Activated CD8-positive, alpha-beta T cell treated with anti-CD3 and anti-CD28 coated beads for 36 hours (primary cell): ENCODE results near the gene NPAT. TPM values are rescaled to one million over a fixed set of nuclear protein-coding genes. Genes with fewer than 3 reads are reported as not detected.
"Not testable (repeated sequence)": the region's sequence is repeated elsewhere in the genome, so short reads cannot be mapped to it uniquely, and the experiment has no call there.

Source experiments
- ATAC-seq: fragments of 200-7000 bp; cut with Tn5 transposase; one replicate; pipeline ENCODE4 v1.10.0; 2021; ENCODE audit warnings: mild to moderate bottlenecking, moderate library complexity
- CTCF ChIA-PET: fragments of 350-600 bp; sonication (Branson Sonifier 250); formaldehyde crosslinking; loops from one replicate; lab custom pipeline; 2021; ENCODE audit warnings: antibody characterized with exemption; lab: Charles Lee
- POLR2A ChIA-PET: fragments of 350-600 bp; sonication (Branson Sonifier 250); formaldehyde crosslinking; loops from one replicate; lab custom pipeline; 2021; ENCODE audit warnings: antibody characterized with exemption; lab: Charles Lee
- DNase-seq: peaks from one replicate; pipeline ENCODE4 v3.0.0-alpha.2; 2020
- H3K27ac Mint-ChIP-seq: one replicate; pipeline ENCODE4 v1.8.0; 2021; ENCODE audit warnings: mild to moderate bottlenecking, mixed read lengths
- H3K27me3 Mint-ChIP-seq: one replicate; pipeline ENCODE4 v1.8.0; 2021; ENCODE audit warnings: mixed read lengths
- H3K36me3 Mint-ChIP-seq: one replicate; pipeline ENCODE4 v1.8.0; 2021; ENCODE audit warnings: low read depth, mixed read lengths
- H3K4me1 Mint-ChIP-seq: one replicate; pipeline ENCODE4 v1.8.0; 2021; ENCODE audit warnings: low read depth, mixed read lengths
- H3K4me3 Mint-ChIP-seq: one replicate; pipeline ENCODE4 v1.8.0; 2021; ENCODE audit warnings: mild to moderate bottlenecking, moderate library complexity, mixed read lengths
- H3K9me3 Mint-ChIP-seq: one replicate; pipeline ENCODE4 v1.8.0; 2021; ENCODE audit warnings: mixed read lengths
- intact Hi-C: fragments of 100-400 bp; cut with micrococcal nuclease; formaldehyde crosslinking; loops from one replicate; pipeline ENCODE4 v1.10.0; 2022
- total RNA-seq, 2 experiments: library from RNA; stranded (reverse); gene quantifications; one replicate each; pipeline ENCODE4 v1.2.3, GENCODE V29; 2021
- TF ChIP-seq, protein P1 (sequence below): fragments of 200-600 bp; IDR thresholded peaks from one replicate; pipeline ENCODE4 v1.8.0; 2022; ENCODE audit warnings: antibody characterized with exemption, mild to moderate bottlenecking

NPAT gene
- total RNA-seq, 2 experiments from 2014 or later: 32.1 to 37.1 TPM

GRCh38 chr11:108167624-108168023, 54.8 kb downstream of the NPAT start:
- H3K4me3 Mint-ChIP-seq: no peak overlapping the region
- peak overlapping the region; percentile 82 for H3K27ac Mint-ChIP-seq
- peak; percentile 50 for ATAC-seq
- ChIA-PET CTCF (no interaction called here), POLR2A (no interaction called here)
- peaks cover 42% of the 10 kb centered on the region for H3K4me1 Mint-ChIP-seq
- intact Hi-C loops: no loop called here
- no peak for DNase-seq
- peaks cover 50% of the 10 kb centered on the region for H3K36me3 Mint-ChIP-seq
- H3K9me3 Mint-ChIP-seq: no peaks in the 10 kb centered on the region
- TF ChIP-seq, protein P1, sequence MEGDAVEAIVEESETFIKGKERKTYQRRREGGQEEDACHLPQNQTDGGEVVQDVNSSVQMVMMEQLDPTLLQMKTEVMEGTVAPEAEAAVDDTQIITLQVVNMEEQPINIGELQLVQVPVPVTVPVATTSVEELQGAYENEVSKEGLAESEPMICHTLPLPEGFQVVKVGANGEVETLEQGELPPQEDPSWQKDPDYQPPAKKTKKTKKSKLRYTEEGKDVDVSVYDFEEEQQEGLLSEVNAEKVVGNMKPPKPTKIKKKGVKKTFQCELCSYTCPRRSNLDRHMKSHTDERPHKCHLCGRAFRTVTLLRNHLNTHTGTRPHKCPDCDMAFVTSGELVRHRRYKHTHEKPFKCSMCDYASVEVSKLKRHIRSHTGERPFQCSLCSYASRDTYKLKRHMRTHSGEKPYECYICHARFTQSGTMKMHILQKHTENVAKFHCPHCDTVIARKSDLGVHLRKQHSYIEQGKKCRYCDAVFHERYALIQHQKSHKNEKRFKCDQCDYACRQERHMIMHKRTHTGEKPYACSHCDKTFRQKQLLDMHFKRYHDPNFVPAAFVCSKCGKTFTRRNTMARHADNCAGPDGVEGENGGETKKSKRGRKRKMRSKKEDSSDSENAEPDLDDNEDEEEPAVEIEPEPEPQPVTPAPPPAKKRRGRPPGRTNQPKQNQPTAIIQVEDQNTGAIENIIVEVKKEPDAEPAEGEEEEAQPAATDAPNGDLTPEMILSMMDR: no peak
- no peaks in the 10 kb centered on the region for H3K27me3 Mint-ChIP-seq

DNA sequence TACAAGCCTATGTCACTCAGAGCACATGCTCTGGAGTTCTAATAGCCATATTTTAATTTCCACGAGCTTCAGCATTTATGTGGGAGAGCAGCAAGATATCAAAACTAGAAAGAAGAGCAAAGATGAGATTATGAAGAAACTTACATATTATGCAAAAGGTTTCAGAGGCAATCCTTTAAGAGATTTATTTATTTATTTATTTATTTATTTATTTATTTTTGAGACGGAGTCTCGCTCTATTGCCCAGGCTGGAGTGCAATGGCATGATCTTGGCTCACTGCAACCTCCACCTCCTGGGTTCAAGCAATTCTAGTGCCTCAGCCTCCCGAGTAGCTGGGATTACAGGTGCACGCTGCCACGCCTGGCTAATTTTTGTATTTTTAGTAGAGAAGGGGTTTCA, 59.6 kb downstream of the NPAT start:
- H3K9me3 Mint-ChIP-seq, ATAC-seq, DNase-seq, POLR2A ChIA-PET, intact Hi-C loops, H3K4me3 Mint-ChIP-seq, CTCF ChIA-PET, H3K27ac Mint-ChIP-seq, H3K27me3 Mint-ChIP-seq: not testable (repeated sequence)
- Mint-ChIP-seq H3K4me1 (peaks cover 18% of the 10 kb centered on the region), H3K36me3 (peaks cover 40% of the 10 kb centered on the region)

DNA sequence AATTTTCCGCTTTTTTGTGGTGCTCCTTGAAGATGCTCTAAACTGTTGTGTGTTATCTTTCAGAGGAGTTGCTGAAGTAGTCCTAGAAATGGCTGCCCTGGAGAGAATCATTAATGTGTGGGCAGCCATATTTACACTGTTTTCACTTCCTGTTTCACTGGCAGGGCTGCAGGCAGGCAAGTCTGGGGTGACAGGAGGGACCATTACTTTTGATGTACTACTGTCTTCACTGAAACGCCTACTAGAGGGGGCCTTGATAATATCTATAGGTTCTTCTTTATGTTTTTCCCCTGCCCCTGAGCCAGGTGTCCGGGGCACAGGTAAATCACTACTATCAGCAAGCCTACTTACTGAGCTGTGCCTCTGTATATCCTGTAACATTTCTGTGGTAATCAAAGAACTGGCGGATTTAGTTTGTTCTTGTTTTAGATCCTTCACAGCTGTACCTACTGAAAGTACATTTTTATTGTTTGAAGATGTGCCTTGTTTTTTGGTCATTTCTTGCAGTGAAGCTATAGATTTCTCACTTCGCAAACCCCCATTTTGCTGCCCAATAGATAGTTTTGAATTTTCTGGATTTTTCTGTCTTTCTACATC, 61.4 kb downstream of the NPAT start:
- no peaks in the 10 kb centered on the region for H3K9me3 Mint-ChIP-seq
- ATAC-seq: peak; percentile 72
- CTCF ChIA-PET: interaction anchor here (0.7 to 1.1 kb wide), 2 partner anchors 12 to 26 kb away, joined by 3 read pairs; no protein-coding TSS in a partner anchor
- H3K27ac Mint-ChIP-seq: peak overlapping the region; percentile 73
- peaks cover 32% of the 10 kb centered on the region for H3K36me3 Mint-ChIP-seq
- peak; percentile 22 for DNase-seq
- POLR2A ChIA-PET: interaction anchor here (1.1 kb wide), 1 partner anchor 60 kb away, joined by 3 read pairs; no protein-coding TSS in a partner anchor
- H3K27me3 Mint-ChIP-seq: no peaks in the 10 kb centered on the region
- peaks cover 16% of the 10 kb centered on the region for H3K4me1 Mint-ChIP-seq
- H3K4me3 Mint-ChIP-seq: no peak overlapping the region
- intact Hi-C loops: no loop called here
- TF ChIP-seq, protein P1: no peak

GRCh38 chr11:108154591-108154990, 67.8 kb downstream of the NPAT start:
- Mint-ChIP-seq H3K36me3 (peaks cover 46% of the 10 kb centered on the region), H3K4me3 (no peak overlapping the region), H3K9me3 (no peaks in the 10 kb centered on the region), H3K27ac (no peak overlapping the region), H3K4me1 (peaks cover 2% of the 10 kb centered on the region), H3K27me3 (no peaks in the 10 kb centered on the region)
- ChIA-PET POLR2A (interaction anchor here (0.6 to 1.3 kb wide), 3 partner anchors 9 to 96 kb away, joined by 3 to 4 read pairs (median 3); no protein-coding TSS in a partner anchor), CTCF (no interaction called here)
- intact Hi-C loops: no loop called here
- ATAC-seq: no peak
- TF ChIP-seq, protein P1: no peak
- DNase-seq: no peak

GRCh38 chr11:108148556-108148955, 73.9 kb downstream of the NPAT start:
- CTCF ChIA-PET: interaction anchor here (0.7 kb wide), 2 partner anchors 140 to 324 kb away, joined by 3 read pairs; partner anchors contain the start of gene CUL5

More at GRCh38 chr11:108148556-108148955, 73.9 kb downstream of the NPAT start:
- TF ChIP-seq, protein P1: no peak
- Mint-ChIP-seq H3K36me3 (peaks cover 66% of the 10 kb centered on the region), H3K4me3 (no peak overlapping the region), H3K4me1 (peaks cover 14% of the 10 kb centered on the region), H3K9me3 (no peaks in the 10 kb centered on the region), H3K27ac (peak overlapping the region; percentile 58), H3K27me3 (no peaks in the 10 kb centered on the region)
- ATAC-seq (no peak), DNase-seq (no peak)
- intact Hi-C loops: no loop called here
- POLR2A ChIA-PET: interaction anchor here (1.1 kb wide), 1 partner anchor 23 kb away, joined by 3 read pairs; no protein-coding TSS in a partner anchor
